NB4 (cell line): ENCODE data around the gene RGS8.
"Not testable (repeated sequence)": the region's sequence is repeated elsewhere in the genome, so short reads cannot be mapped to it uniquely, and the experiment has no call there.

Experiments
- POLR2A ChIP-seq: IDR thresholded peaks from 2 replicates; pipeline ENCODE4 v1.6.1; 2011; ENCODE audit warnings: mild to moderate bottlenecking; ENCODE audit not compliant: insufficient read length; ENCODE audit errors: extremely low read depth
- TF ChIP-seq, protein P1 (sequence below): IDR thresholded peaks from one replicate; pipeline ENCODE4 v1.5.1; 2012; ENCODE audit warnings: low read depth, low read length
- TF ChIP-seq, protein P2 (sequence below): IDR thresholded peaks from 2 replicates; pipeline ENCODE4 v1.6.1; 2011; ENCODE audit warnings: low read depth, low read length

DNA sequence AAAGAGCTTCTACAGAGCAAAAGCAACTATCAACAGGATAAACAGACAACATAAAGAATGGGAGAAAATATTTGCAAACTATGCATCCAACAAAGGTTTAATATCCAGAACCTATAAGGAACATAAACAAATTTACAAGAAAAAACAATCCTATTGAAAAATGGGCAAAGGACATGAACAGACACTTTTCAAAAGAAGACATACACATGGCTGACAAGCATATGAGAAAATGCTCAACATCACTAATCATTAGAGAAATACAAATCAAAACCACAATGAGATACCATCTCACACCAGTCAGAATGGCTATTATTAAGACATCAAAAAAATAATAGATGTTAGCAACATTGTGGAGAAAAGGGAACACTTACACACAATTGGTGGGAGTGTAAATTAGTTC lies 8.8 kb upstream of the RGS8 start:
- TF ChIP-seq, protein P1, sequence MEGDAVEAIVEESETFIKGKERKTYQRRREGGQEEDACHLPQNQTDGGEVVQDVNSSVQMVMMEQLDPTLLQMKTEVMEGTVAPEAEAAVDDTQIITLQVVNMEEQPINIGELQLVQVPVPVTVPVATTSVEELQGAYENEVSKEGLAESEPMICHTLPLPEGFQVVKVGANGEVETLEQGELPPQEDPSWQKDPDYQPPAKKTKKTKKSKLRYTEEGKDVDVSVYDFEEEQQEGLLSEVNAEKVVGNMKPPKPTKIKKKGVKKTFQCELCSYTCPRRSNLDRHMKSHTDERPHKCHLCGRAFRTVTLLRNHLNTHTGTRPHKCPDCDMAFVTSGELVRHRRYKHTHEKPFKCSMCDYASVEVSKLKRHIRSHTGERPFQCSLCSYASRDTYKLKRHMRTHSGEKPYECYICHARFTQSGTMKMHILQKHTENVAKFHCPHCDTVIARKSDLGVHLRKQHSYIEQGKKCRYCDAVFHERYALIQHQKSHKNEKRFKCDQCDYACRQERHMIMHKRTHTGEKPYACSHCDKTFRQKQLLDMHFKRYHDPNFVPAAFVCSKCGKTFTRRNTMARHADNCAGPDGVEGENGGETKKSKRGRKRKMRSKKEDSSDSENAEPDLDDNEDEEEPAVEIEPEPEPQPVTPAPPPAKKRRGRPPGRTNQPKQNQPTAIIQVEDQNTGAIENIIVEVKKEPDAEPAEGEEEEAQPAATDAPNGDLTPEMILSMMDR: not testable (repeated sequence)
- TF ChIP-seq POLR2A: not testable (repeated sequence)
- TF ChIP-seq, protein P2, sequence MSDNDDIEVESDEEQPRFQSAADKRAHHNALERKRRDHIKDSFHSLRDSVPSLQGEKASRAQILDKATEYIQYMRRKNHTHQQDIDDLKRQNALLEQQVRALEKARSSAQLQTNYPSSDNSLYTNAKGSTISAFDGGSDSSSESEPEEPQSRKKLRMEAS: not testable (repeated sequence)
